Measurements from ENCODE around the gene MAGIX.

Gene MAGIX

GRCh38 chrX:49208399-49208798, 45.8 kb downstream of the MAGIX start:
- DNase-seq, result no peak

- no peak for DNase-seq
These were observed 47.1 kb downstream of the MAGIX start for GRCh38 chrX:49209434-49210251.

- DNase-seq, result no peak
These were observed 47.8 kb downstream of the MAGIX start for GRCh38 chrX:49210406-49210805.

DNA sequence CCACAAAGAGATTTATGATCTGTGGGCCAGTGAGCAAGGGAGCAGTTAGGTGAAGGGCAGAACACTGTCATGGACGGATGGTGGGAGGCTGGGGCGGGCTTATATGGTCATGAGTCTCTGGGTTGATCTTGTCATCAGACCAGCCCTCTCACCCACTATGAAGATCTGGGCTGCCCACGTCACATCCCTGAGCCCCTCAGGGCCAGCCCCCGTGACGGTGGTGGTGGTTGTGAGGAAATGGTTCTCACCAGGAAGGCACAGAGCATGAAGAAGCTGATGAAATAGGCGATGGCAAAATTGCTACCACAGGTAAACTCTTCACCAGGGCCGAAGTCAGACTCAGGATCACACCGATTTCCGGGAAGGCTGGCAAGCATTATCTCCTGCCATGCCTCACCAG, 48.5 kb downstream of the MAGIX start:
- no peak for DNase-seq

DNA sequence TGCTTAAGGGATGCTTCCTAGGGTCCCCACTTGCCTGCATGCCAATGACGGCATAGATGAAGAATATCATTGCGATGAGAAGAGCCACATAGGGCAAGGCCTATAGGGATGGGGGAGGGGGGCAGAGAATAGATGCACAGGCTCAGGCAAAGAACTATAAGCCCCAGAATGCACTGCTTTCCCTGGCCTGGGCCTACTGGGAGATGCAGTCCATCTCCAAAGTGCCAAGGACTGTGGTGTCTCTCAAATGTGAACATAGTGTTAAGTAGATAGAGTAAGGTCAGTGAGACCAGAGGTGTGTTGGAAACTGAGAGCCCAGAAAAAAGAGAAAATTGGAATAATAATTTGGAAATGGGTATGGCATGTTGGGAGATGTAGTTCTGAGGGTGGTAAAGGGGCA, 49.7 kb downstream of the MAGIX start:
- no peak for DNase-seq

DNA sequence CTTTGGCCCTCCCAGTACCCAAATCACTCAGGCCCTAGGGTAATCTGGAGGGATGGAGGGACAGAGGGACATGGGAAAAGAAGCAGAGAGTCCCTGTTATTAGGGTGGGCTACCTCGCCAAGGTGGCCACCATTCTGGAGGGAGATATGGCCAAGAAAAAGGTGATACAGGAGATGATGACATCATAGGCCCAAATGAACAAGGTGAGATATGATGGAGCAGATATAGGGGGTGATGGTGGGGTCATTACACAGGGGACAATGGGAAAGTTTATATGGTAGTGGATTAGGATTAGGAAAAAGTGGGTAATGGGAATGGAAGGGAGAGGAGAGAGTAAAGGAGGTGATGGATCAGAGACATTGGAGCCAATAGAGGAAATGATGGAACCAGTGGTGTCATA, 50.3 kb downstream of the MAGIX start:
- DNase-seq, result no peak

DNA sequence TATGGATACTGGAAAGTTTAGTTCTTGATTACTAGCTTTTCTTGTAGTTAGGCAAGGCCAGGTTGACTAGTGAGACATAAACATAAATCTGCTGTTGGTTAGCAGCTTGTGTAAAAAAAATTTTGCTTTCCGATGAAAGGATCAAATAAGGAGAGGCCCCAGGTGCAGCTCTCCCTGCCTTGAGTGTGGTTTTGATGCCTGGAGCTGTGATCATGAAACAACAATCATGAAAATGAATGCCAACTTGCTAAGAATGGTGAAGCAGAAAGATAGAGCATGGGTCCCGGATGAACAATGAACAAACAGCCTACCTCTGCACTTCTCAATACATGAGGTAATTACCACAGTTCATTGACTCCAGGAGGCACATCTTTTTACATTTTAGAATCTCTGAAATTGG, 51.9 kb downstream of the MAGIX start:
- no peak for DNase-seq

DNA sequence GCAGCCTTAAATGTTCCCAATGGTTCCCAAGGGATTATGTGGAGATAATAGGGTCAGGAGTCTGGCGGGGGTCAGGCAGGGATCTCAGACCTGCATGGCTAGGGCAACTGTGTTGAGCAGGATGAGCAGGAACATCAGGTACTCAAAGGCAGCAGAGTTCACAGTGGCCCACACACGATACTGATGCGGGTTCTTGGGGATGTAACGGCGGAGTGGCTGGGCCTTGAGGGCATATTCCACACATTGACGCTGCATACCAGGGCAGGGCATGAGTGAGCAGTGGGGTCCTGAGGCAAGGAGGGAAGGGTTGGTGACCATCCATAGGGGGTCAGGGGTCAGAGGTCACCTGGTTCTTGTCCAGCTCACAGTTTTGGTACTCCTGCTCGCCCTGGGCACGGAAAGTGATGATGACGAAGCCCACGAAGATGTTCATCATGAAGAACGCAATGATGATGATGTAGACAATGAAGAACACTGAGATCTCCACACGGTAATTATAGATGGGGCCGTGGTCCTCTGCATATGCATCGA, 52.5 kb downstream of the MAGIX start:
- no peak for DNase-seq
